MM.1S (cell line): ENCODE measurements around the gene RABIF.

Experiments used
- DNase-seq: peaks from one replicate; pipeline ENCODE4 v3.0.0-alpha.2; 2015
- H2AFZ ChIP-seq: fragments of 300-600 bp; sonication (generic); 2 replicates; pipeline ENCODE4 v1.6.0; 2016; ENCODE audit warnings: antibody characterized with exemption, low read length
- H3F3A ChIP-seq: fragments of 300-600 bp; sonication (generic); 2 replicates; pipeline ENCODE4 v1.6.1; 2016; ENCODE audit warnings: mild to moderate bottlenecking, antibody characterized with exemption, low read length, moderate library complexity, mixed read lengths; ENCODE audit not compliant: insufficient read depth
- H3K27ac ChIP-seq: fragments of 300-600 bp; sonication (generic); 2 replicates; pipeline ENCODE4 v1.5.1; 2016; ENCODE audit warnings: mild to moderate bottlenecking, low read length
- H3K27me3 ChIP-seq: fragments of 300-600 bp; sonication (generic); replicated peaks from 2 replicates; pipeline ENCODE4 v1.6.0; 2016; ENCODE audit warnings: low read length; ENCODE audit not compliant: insufficient read depth
- H3K36me3 ChIP-seq: fragments of 300-600 bp; sonication (generic); replicated peaks from 2 replicates; pipeline ENCODE4 v1.6.1; 2016; ENCODE audit warnings: mild to moderate bottlenecking, low read length, mixed read lengths; ENCODE audit not compliant: insufficient read depth
- H3K4me1 ChIP-seq: fragments of 300-600 bp; sonication (generic); 2 replicates; pipeline ENCODE4 v1.6.1; 2016; ENCODE audit warnings: low read length, mixed read lengths
- H3K4me2 ChIP-seq: fragments of 300-600 bp; sonication (generic); 2 replicates; pipeline ENCODE4 v1.6.0; 2016; ENCODE audit warnings: low read depth, low read length
- H3K4me3 ChIP-seq: fragments of 300-600 bp; sonication (generic); 2 replicates; pipeline ENCODE4 v1.5.1; 2016; ENCODE audit warnings: low read length, mixed read lengths
- H3K79me2 ChIP-seq: fragments of 300-600 bp; sonication (generic); 2 replicates; pipeline ENCODE4 v1.6.1; 2016; ENCODE audit warnings: mixed run types, low read length, mixed read lengths
- H3K9ac ChIP-seq: fragments of 300-600 bp; sonication (generic); 2 replicates; pipeline ENCODE4 v1.6.1; 2016; ENCODE audit warnings: low read length, mixed read lengths
- H3K9me2 ChIP-seq: fragments of 300-600 bp; sonication (generic); replicated peaks from 2 replicates; pipeline ENCODE4 v1.6.1; 2016; ENCODE audit warnings: mild to moderate bottlenecking, low read length, mixed read lengths; ENCODE audit not compliant: insufficient read depth
- H3K9me3 ChIP-seq: fragments of 300-600 bp; sonication (generic); replicated peaks from 2 replicates; pipeline ENCODE4 v1.6.1; 2016; ENCODE audit warnings: mild to moderate bottlenecking, low read length, mixed read lengths; ENCODE audit not compliant: insufficient read depth
- H4K20me1 ChIP-seq: fragments of 300-600 bp; sonication (generic); 2 replicates; pipeline ENCODE4 v1.6.1; 2016; ENCODE audit warnings: mild to moderate bottlenecking, low read length, moderate library complexity, mixed read lengths; ENCODE audit not compliant: insufficient read depth
- EZH2 ChIP-seq: fragments of 300-600 bp; sonication (generic); optimal IDR thresholded peaks from 2 replicates; pipeline ENCODE3; 2017; ENCODE audit warnings: low read depth, mild to moderate bottlenecking, antibody characterized with exemption, low read length, mixed read lengths
- EZH2phosphoT487 ChIP-seq: fragments of 300-600 bp; sonication (generic); IDR thresholded peaks from 2 replicates; pipeline ENCODE4 v1.6.1; 2018; ENCODE audit warnings: antibody characterized with exemption, low read length
- TF ChIP-seq, protein P1 (sequence below): fragments of 300-600 bp; sonication (generic); IDR thresholded peaks from 2 replicates; pipeline ENCODE4 v1.5.1; 2016; ENCODE audit warnings: antibody characterized with exemption, low read length, mixed read lengths

Gene RABIF

DNA sequence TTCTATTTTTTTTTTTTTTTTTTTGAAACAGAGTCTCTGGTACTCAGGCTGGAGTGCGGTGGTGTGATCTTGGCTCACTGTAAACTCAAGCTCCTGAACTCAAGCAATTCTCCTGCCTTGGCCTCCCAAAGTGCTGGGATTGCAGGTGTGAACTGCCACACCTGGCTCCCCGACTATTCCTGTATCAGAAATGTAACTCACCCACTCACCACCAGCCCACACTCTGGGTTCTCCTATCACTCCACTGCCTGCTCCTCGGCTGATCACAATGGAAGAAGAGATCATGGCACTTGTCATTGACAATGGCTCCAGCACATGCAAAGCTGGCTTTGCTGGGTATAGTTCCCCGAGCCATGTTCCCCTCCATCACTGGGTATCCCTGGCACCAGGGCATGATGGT, 15.9 kb downstream of the RABIF start:
- no peak overlapping the region for H2AFZ ChIP-seq
- H3K36me3 ChIP-seq, result no peaks in the 10 kb centered on the region
- H4K20me1 ChIP-seq, result no peaks in the 10 kb centered on the region
- H3K4me3 ChIP-seq, result no peak overlapping the region
- H3K4me1 ChIP-seq, result no peaks in the 10 kb centered on the region
- H3K4me2 ChIP-seq, result no peak overlapping the region
- H3K27me3 ChIP-seq, result no peaks in the 10 kb centered on the region
- TF ChIP-seq EZH2 (no peak), EZH2phosphoT487 (no peak)
- TF ChIP-seq, protein P1, sequence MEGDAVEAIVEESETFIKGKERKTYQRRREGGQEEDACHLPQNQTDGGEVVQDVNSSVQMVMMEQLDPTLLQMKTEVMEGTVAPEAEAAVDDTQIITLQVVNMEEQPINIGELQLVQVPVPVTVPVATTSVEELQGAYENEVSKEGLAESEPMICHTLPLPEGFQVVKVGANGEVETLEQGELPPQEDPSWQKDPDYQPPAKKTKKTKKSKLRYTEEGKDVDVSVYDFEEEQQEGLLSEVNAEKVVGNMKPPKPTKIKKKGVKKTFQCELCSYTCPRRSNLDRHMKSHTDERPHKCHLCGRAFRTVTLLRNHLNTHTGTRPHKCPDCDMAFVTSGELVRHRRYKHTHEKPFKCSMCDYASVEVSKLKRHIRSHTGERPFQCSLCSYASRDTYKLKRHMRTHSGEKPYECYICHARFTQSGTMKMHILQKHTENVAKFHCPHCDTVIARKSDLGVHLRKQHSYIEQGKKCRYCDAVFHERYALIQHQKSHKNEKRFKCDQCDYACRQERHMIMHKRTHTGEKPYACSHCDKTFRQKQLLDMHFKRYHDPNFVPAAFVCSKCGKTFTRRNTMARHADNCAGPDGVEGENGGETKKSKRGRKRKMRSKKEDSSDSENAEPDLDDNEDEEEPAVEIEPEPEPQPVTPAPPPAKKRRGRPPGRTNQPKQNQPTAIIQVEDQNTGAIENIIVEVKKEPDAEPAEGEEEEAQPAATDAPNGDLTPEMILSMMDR, result no peak
- no peak overlapping the region for H3K27ac ChIP-seq
- no peak for DNase-seq
- H3K79me2 ChIP-seq, result no peaks in the 10 kb centered on the region
- H3F3A ChIP-seq, result no peaks in the 10 kb centered on the region; the same call in 1 of the 2 replicates
- H3K9me3 ChIP-seq, result no peaks in the 10 kb centered on the region
- no peak overlapping the region for H3K9ac ChIP-seq
- no peaks in the 10 kb centered on the region for H3K9me2 ChIP-seq

DNA sequence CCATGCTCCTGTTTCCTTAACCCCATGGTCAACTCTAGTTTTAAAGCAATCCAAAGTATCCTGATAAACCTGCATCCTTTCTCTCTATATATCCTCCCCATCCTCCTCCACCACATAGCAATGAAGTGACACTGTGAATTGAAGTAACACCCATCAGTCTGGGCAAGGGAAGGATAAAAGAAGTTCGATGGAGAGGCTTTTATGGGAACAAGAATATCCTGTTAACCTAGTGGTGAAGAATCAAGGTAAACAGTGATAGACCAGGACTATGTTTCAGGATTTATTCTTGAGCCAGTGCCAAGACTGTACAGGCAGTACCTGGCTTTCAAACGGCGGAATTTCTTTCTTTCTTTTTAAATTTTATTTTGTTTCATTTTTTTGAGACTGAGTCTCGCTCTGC, 17.6 kb downstream of the RABIF start:
- no peak overlapping the region for H2AFZ ChIP-seq
- no peak overlapping the region for H3K27ac ChIP-seq
- H3K27me3 ChIP-seq, result 0 out of 2 replicates have a peak, but pooled peaks cover under 1% of the 10 kb centered on the region
- H3K9me3 ChIP-seq, result no peaks in the 10 kb centered on the region
- no peaks in the 10 kb centered on the region for H3K4me1 ChIP-seq
- no peaks in the 10 kb centered on the region for H3K36me3 ChIP-seq
- H3K9ac ChIP-seq, result no peak overlapping the region
- no peak overlapping the region for H3K4me3 ChIP-seq
- no peaks in the 10 kb centered on the region for H3K79me2 ChIP-seq
- no peaks in the 10 kb centered on the region for H4K20me1 ChIP-seq
- no peaks in the 10 kb centered on the region for H3K9me2 ChIP-seq
- H3K4me2 ChIP-seq, result no peak overlapping the region
- no peak for DNase-seq
- no peak for TF ChIP-seq EZH2phosphoT487
- no peak for TF ChIP-seq EZH2
- TF ChIP-seq, protein P1, result no peak
- H3F3A ChIP-seq, result no peaks in the 10 kb centered on the region

DNA sequence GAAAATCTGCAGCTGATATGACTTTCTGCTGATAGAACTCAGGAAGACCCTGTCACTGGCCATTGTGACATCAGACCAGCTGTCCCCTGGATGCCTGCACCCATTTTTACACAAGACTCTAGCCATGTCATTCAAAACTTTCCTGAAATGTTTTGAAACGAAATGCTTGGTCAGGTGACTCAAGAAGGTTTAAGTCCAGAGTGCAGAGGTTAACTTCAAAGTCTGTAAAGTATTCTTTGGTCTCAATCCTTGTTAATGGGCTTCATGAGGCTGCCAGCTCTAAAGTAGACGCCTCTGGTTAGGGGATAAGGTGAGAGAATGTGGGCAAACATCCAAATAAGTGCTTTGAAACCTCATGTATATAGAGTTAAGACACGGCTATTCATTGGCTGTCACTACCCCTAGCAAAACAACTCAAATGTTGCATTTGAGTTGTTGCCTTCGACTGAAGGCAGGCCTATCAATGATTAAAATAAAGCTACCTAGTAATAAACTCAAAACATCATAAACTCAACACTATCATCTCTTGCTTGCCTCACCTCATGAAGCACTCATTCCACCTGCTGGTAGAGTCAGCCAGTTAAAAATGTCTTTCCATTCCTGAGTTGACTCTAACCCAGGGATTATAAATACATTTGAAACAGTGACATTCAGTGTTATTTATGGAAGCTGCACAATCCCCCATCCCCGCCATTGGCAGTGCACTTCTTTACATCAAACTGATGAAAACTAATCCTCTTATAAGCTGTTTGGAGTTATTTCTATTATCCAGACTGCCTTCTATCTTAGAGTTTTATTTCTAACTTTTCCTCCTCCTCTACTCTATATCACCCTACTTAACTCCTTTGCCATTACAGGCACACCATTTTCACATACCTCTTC, 26.0 kb downstream of the RABIF start:
- no peak overlapping the region for H3K27ac ChIP-seq
- no peak for TF ChIP-seq EZH2
- TF ChIP-seq EZH2phosphoT487, result no peak
- TF ChIP-seq, protein P1, result no peak
- no peak overlapping the region for H3K4me2 ChIP-seq
- H3K4me3 ChIP-seq, result no peak overlapping the region
- no peaks in the 10 kb centered on the region for H3K9me2 ChIP-seq
- no peak overlapping the region for H2AFZ ChIP-seq
- no peaks in the 10 kb centered on the region for H3K9me3 ChIP-seq
- peaks cover 6% of the 10 kb centered on the region; the same call in 1 of the 2 replicates for H3K4me1 ChIP-seq
- no peak for DNase-seq
- H3K79me2 ChIP-seq, result no peaks in the 10 kb centered on the region
- H3K27me3 ChIP-seq, result peaks cover 25% of the 10 kb centered on the region
- H4K20me1 ChIP-seq, result no peaks in the 10 kb centered on the region
- H3F3A ChIP-seq, result no peaks in the 10 kb centered on the region
- H3K36me3 ChIP-seq, result no peaks in the 10 kb centered on the region
- no peak overlapping the region for H3K9ac ChIP-seq
